Psoas muscle (tissue), 8 donors: ENCODE results near the gene CAPG. TPM values are rescaled to one million over a fixed set of nuclear protein-coding genes. Genes with fewer than 3 reads are reported as not detected.

Source experiments
- ATAC-seq, 4 donors: fragments of 200-7000 bp; cut with Tn5 transposase; one replicate each; pipeline ENCODE4 v1.9.1; 2020; ENCODE audit warnings: moderate library complexity in 3 of 4, mild to moderate bottlenecking in 2 of 4
- DNase-seq, 2 donors: peaks; one replicate each; pipeline ENCODE4 v3.0.0-alpha.2; 2020
- H3K27ac ChIP-seq: fragments of 200-600 bp; one replicate; pipeline ENCODE4 v1.8.0; 2022
- H3K27me3 ChIP-seq, 3 donors: fragments of 200-600 bp in 1 of 3; one replicate each; pipeline versions ENCODE4 v1.6.1 to v1.8.0; 2013 to 2022; ENCODE audit warnings: low read length in 2 of 3, mild to moderate bottlenecking in 2 of 3, moderate library complexity in 1 of 3; ENCODE audit not compliant: insufficient read depth in 3 of 3
- H3K36me3 ChIP-seq, 2 donors: fragments of 200-600 bp in 1 of 2; one replicate each; pipeline versions ENCODE4 v1.6.1 to v1.8.0; 2013 to 2022; ENCODE audit warnings: low read depth in 1 of 2, mild to moderate bottlenecking in 1 of 2, moderate library complexity in 1 of 2; ENCODE audit not compliant: insufficient read depth in 1 of 2
- H3K4me1 ChIP-seq: fragments of 200-600 bp; one replicate; pipeline ENCODE4 v1.8.0; 2022
- H3K4me3 ChIP-seq: fragments of 200-600 bp; one replicate; pipeline ENCODE4 v1.8.0; 2022; ENCODE audit warnings: mild to moderate bottlenecking
- H3K9me3 ChIP-seq: fragments of 200-600 bp; one replicate; pipeline ENCODE4 v1.8.0; 2022
- WGBS, 3 donors: extraction: QIAGEN DNeasy Blood & Tissue Kit; methylation state at CpG; one replicate each; pipeline versions ENCODE4 v1.1.6 to v1.1.7; 2013; 5-methylcytosine and 5-hydroxymethylcytosine counted together
- intact Hi-C, 2 donors: fragments of 100-400 bp; cut with DNase I; formaldehyde crosslinking; loops; one replicate each; pipeline versions ENCODE4 v1.11.0 to v1.14.2; 2022
- polyA plus RNA-seq, 3 donors: library from polyadenylated mRNA; stranded (reverse); fragments of 200-250 nt; gene quantifications; one replicate each; pipeline ENCODE4 v1.2.3, GENCODE V29; 2013
- total RNA-seq, 4 donors: library from RNA; stranded (reverse); fragmentation: NEBNext Ultra II Directional in 2 of 4; extraction: Animal tissue kit (Norgen Biotek cat#: 25700) in 2 of 4; gene quantifications; one replicate each; pipeline versions ENCODE4 v1.2.1 to v1.2.4, GENCODE V29; 2021 to 2023
- TF ChIP-seq, protein P1 (sequence below): fragments of 200-600 bp; IDR thresholded peaks from one replicate; pipeline ENCODE4 v1.8.0; 2022; ENCODE audit warnings: antibody characterized with exemption
- donor health status: healthy with polysubstance abuse.
- donor health status: DM: no; HTN: no; CAD: no; lungs with moderate emphysema.
- donor health status: Bipolar disorder and iron deficiency.
- donor health status: healthy.
- donor health status: DM: yes; HTN: yes; CAD: no.
- donor health status: DM: no; HTN: no; CAD: no.
- donor health status: DM: no; HTN: no; CAD: no.
- donor health status: DM: yes; HTN: yes; CAD: no.

Gene CAPG
- total and polyA plus RNA-seq, 7 donors, result 2.8 to 11.1 (median 7.9) TPM

DNA sequence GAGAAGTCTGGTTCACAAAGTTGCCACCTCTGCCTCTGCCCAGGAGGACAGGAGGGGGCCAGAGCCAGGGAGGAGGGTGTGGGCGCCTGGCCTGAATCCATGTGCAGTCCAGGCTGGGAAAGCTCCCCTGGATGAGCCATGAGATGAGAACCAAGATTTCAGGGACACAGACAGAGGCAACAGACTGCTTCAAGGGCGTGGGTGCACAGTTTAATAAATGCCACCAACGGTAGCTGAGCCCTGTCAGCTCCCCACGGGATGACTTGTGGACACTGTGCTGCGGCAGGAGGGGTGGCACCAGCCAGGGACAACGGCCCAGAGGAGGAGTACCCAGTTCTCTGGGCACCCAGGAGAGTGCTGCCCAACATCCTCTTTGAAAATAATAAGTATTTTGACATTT, 15.2 kb downstream of the CAPG start:
- peak in 3 of 4 donors; percentile 6 to 23 (median 12) for ATAC-seq
- no peak overlapping the region for H3K4me3 ChIP-seq
- H3K27me3 ChIP-seq, result no peaks in the 10 kb centered on the region
- no peaks in the 10 kb centered on the region for H3K9me3 ChIP-seq
- 78 to 89% (median 80%) methylated on average over 6 of the region's 6 CpGs for WGBS, 3 donors
- DNase-seq, result no peak
- H3K27ac ChIP-seq, result no peak overlapping the region
- H3K4me1 ChIP-seq, result peaks cover 11% of the 10 kb centered on the region
- peaks cover 0 to 14% of the 10 kb centered on the region in 2 donors for H3K36me3 ChIP-seq
- intact Hi-C loops, result no loop called here
- TF ChIP-seq, protein P1, sequence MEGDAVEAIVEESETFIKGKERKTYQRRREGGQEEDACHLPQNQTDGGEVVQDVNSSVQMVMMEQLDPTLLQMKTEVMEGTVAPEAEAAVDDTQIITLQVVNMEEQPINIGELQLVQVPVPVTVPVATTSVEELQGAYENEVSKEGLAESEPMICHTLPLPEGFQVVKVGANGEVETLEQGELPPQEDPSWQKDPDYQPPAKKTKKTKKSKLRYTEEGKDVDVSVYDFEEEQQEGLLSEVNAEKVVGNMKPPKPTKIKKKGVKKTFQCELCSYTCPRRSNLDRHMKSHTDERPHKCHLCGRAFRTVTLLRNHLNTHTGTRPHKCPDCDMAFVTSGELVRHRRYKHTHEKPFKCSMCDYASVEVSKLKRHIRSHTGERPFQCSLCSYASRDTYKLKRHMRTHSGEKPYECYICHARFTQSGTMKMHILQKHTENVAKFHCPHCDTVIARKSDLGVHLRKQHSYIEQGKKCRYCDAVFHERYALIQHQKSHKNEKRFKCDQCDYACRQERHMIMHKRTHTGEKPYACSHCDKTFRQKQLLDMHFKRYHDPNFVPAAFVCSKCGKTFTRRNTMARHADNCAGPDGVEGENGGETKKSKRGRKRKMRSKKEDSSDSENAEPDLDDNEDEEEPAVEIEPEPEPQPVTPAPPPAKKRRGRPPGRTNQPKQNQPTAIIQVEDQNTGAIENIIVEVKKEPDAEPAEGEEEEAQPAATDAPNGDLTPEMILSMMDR, result no peak

DNA sequence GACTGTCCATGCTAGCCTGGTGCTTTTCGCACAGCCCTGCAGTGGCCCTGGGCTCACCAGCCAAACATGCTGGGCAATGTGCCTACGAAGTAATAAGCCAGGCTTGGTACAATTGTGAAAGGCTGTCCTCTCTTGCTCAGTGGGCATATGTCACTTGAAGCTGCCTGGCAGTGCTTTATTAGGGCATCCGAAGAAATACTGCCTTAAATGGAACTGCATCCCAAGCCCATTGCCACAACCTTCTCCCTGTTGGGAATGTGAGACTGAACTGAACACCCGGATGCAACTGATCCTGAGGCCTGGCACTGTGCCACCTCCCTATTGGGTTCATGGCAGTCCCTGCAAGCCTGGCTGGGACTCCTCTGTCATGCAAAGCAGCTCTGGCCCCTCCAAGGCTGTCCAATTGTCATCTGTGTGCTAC, 15.9 kb downstream of the CAPG start:
- peaks cover 11% of the 10 kb centered on the region for H3K4me1 ChIP-seq
- ATAC-seq (peak; percentile 83 to 92 (median 87)), DNase-seq (peak; percentile 64 to 77)
- intact Hi-C loops, result no loop called here
- no peaks in the 10 kb centered on the region for H3K27me3 ChIP-seq
- peaks cover 0 to 21% of the 10 kb centered on the region in 2 donors for H3K36me3 ChIP-seq
- 19 to 33% (median 26%) methylated on average over 4 of the region's 4 CpGs for WGBS, 3 donors
- peak overlapping the region; percentile 30 for H3K27ac ChIP-seq
- TF ChIP-seq, protein P1, result no peak
- H3K4me3 ChIP-seq, result no peak overlapping the region
- H3K9me3 ChIP-seq, result no peaks in the 10 kb centered on the region

DNA sequence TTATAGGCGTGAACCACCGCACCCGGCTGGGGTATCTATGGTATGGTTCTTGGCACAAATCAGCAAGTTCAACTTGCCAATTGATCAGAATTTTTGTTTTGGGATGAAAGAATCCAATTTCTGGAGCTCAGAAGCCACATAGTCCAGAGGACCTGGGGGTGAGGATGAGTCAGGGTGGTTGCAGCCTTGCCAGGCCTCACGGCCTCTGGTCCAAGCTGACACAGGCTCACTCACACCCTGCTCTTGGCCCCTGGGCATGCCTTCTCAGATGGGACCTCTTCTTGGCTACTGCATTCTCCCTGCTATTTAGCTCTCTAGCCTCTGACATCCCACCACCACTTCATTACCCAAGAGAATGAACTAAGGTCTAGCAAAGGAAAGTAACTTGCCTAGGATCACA, 16.3 kb downstream of the CAPG start:
- ATAC-seq (peak; percentile 19 to 68 (median 62)), DNase-seq (no peak)
- no peak overlapping the region for H3K4me3 ChIP-seq
- peaks cover 11% of the 10 kb centered on the region for H3K4me1 ChIP-seq
- no peaks in the 10 kb centered on the region for H3K27me3 ChIP-seq
- H3K27ac ChIP-seq, result peak overlapping the region; percentile 30
- intact Hi-C loops, result no loop called here
- TF ChIP-seq, protein P1, result no peak
- H3K9me3 ChIP-seq, result no peaks in the 10 kb centered on the region
- H3K36me3 ChIP-seq, result peaks cover 0 to 25% of the 10 kb centered on the region in 2 donors
- 66 to 79% (median 73%) methylated on average over 4 of the region's 4 CpGs for WGBS, 3 donors

DNA sequence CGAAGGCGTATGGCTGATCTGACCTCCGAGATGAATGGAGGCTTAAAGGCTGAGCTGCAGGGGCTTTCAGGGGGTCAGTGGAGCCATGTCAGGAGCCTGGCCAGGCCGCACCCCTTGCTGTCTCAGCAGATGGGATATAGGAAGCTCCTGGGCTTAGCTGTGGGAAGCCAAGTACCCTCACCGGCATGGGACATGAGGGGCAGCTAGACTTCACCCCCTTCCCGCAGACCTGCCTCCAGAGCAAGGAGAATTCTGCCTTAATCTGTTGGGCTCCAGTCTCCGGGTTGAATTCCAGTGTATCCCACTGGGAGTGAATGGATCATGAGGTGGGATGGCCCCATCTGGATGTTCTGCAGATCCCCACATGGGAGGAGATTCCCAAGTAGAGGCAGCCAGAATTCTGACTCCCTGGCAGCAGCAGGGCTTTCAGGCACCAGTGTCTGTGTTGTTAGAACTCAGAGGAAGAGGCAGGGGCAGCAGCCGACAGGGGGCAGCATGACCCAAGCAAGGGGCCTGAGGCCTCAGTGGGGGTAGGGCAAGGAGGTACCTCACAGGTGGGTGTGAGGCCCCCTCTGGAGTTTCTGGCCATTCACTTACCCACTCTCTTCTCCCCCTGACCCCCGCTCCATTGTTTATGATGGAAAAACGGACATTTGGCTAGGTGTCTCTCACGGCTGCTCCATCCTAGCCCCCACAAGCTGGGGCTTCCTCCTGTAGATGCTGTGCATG, 19.1 kb downstream of the CAPG start:
- Histone ChIP-seq H3K4me3 (no peak overlapping the region), H3K36me3 (peaks cover 2 to 53% of the 10 kb centered on the region in 2 donors), H3K9me3 (no peaks in the 10 kb centered on the region), H3K4me1 (peaks cover 11% of the 10 kb centered on the region), H3K27ac (no peak overlapping the region), H3K27me3 (no peaks in the 10 kb centered on the region)
- WGBS, 3 donors, result 81 to 84% (median 82%) methylated on average over 11 of the region's 11 CpGs
- TF ChIP-seq, protein P1, result peak; percentile 43
- intact Hi-C loops, result no loop called here
- DNase-seq, result peak; percentile 66 to 81
- ATAC-seq, result peak in 3 of 4 donors; percentile 20 to 49 (median 24)
